HG03097 (cell line): ENCODE measurements around the gene RER1.
A peak's percentile ranks its signal among the peaks of the same experiment; 100 is the strongest.

Source experiments
- ATAC-seq: cut with Tn5 transposase; IDR thresholded peaks from one replicate; pipeline ENCODE4 v1.9.1; 2021; ENCODE audit not compliant: unreplicated experiment, low FRiP score

Gene RER1

GRCh38 chr1:2404890-2405511, 13.4 kb downstream of the RER1 start:
- no peak for ATAC-seq

- ATAC-seq, result no peak
These were observed 14.1 kb downstream of the RER1 start for GRCh38 chr1:2405588-2406295.

- ATAC-seq, result no peak
These were observed 14.9 kb downstream of the RER1 start for GRCh38 chr1:2406451-2407041.

GRCh38 chr1:2407166-2407990, 15.7 kb downstream of the RER1 start:
- ATAC-seq, result no peak

GRCh38 chr1:2407991-2408275, 16.3 kb downstream of the RER1 start:
- no peak for ATAC-seq

GRCh38 chr1:2408456-2408855, 16.8 kb downstream of the RER1 start:
- no peak for ATAC-seq

- no peak for ATAC-seq
These were observed 17.2 kb downstream of the RER1 start for GRCh38 chr1:2408859-2409276.

GRCh38 chr1:2409745-2410144, 18.1 kb downstream of the RER1 start:
- no peak for ATAC-seq

GRCh38 chr1:2411801-2412394, 20.3 kb downstream of the RER1 start:
- ATAC-seq, result peak; percentile 22

- peak; percentile 80 for ATAC-seq
These were observed 20.7 kb downstream of the RER1 start, which contains the start of gene PEX10 for GRCh38 chr1:2412395-2412772. PEX10 (minus strand) TSS chr1:2412564; CDS start chr1:2412502, 62 bp downstream.

GRCh38 chr1:2412773-2413494, 21.3 kb downstream of the RER1 start:
- peak; percentile 12 for ATAC-seq

GRCh38 chr1:2413495-2414296, 22.1 kb downstream of the RER1 start:
- ATAC-seq, result no peak

GRCh38 chr1:2414297-2414958, 22.8 kb downstream of the RER1 start:
- ATAC-seq, result no peak

- ATAC-seq, result no peak
These were observed 23.7 kb downstream of the RER1 start for GRCh38 chr1:2415337-2415736.

GRCh38 chr1:2415801-2416208, 24.2 kb downstream of the RER1 start:
- ATAC-seq, result no peak

- ATAC-seq, result no peak
These were observed 24.8 kb downstream of the RER1 start for GRCh38 chr1:2416403-2416802.

- no peak for ATAC-seq
These were observed 25.6 kb downstream of the RER1 start for GRCh38 chr1:2417083-2417832.

- ATAC-seq, result no peak
These were observed 26.2 kb downstream of the RER1 start for GRCh38 chr1:2417833-2418225.
